Measurements from ENCODE around the gene GTF2H4. TPM values are rescaled to one million over a fixed set of nuclear protein-coding genes. Genes with fewer than 3 reads are reported as not detected.

The GTF2H4 gene
- total RNA-seq, 1 donor from 2014 or later, result 67.2 TPM

- Mint-ChIP-seq H3K4me1 (ENCODE audit: low read depth, unreplicated experiment) (no peaks in the 10 kb centered on the region), H3K9me3 (ENCODE audit: unreplicated experiment) (peaks cover under 1% of the 10 kb centered on the region)
These were observed 20.7 kb downstream of the GTF2H4 start for GRCh38 chr6:30928677-30929076.

GRCh38 chr6:30930506-30930905, 22.5 kb downstream of the GTF2H4 start:
- Mint-ChIP-seq H3K4me3 (ENCODE audit: unreplicated experiment) (no peak overlapping the region), H3K27ac (ENCODE audit: unreplicated experiment) (no peak overlapping the region), H3K27me3 (ENCODE audit: unreplicated experiment) (peaks cover 4% of the 10 kb centered on the region), H3K36me3 (ENCODE audit: unreplicated experiment) (peaks cover 23% of the 10 kb centered on the region), H3K9me3 (ENCODE audit: unreplicated experiment) (peaks cover 5% of the 10 kb centered on the region), H3K4me1 (ENCODE audit: low read depth, unreplicated experiment) (no peaks in the 10 kb centered on the region)
- DNase-seq, result no peak
- no peak for TF ChIP-seq CTCF (IDR thresholded peaks at IDR 0.05; ENCODE audit: partially characterized antibody, unreplicated experiment)

More at GRCh38 chr6:30928677-30929076, 20.7 kb downstream of the GTF2H4 start:
- Mint-ChIP-seq H3K36me3 (ENCODE audit: unreplicated experiment) (peaks cover 20% of the 10 kb centered on the region), H3K27ac (ENCODE audit: unreplicated experiment) (no peak overlapping the region), H3K27me3 (ENCODE audit: unreplicated experiment) (peaks cover 6% of the 10 kb centered on the region), H3K4me3 (ENCODE audit: unreplicated experiment) (no peak overlapping the region)
- TF ChIP-seq CTCF (IDR thresholded peaks at IDR 0.05; ENCODE audit: partially characterized antibody, unreplicated experiment), result no peak
- DNase-seq, result no peak

- no peak for TF ChIP-seq CTCF (IDR thresholded peaks at IDR 0.05; ENCODE audit: partially characterized antibody, unreplicated experiment)
- peaks cover 23% of the 10 kb centered on the region for H3K36me3 Mint-ChIP-seq (ENCODE audit: unreplicated experiment)
- peaks cover 5% of the 10 kb centered on the region for H3K9me3 Mint-ChIP-seq (ENCODE audit: unreplicated experiment)
- H3K4me1 Mint-ChIP-seq (ENCODE audit: low read depth, unreplicated experiment), result no peaks in the 10 kb centered on the region
- peaks cover 4% of the 10 kb centered on the region for H3K27me3 Mint-ChIP-seq (ENCODE audit: unreplicated experiment)
- DNase-seq, result no peak
- no peak overlapping the region for H3K4me3 Mint-ChIP-seq (ENCODE audit: unreplicated experiment)
- no peak overlapping the region for H3K27ac Mint-ChIP-seq (ENCODE audit: unreplicated experiment)
These were observed 23.3 kb downstream of the GTF2H4 start for GRCh38 chr6:30931272-30931671.

- Mint-ChIP-seq H3K4me3 (ENCODE audit: unreplicated experiment) (no peak within 1 kb of the TSS), H3K4me1 (ENCODE audit: low read depth, unreplicated experiment) (no peaks in the 10 kb centered on the region), H3K27me3 (ENCODE audit: unreplicated experiment) (peaks cover 4% of the 10 kb centered on the region), H3K9me3 (ENCODE audit: unreplicated experiment) (peaks cover 5% of the 10 kb centered on the region), H3K27ac (ENCODE audit: unreplicated experiment) (no peak within 1 kb of the TSS), H3K36me3 (ENCODE audit: unreplicated experiment) (peaks cover 19% of the 10 kb centered on the region)
- no peak for TF ChIP-seq CTCF (IDR thresholded peaks at IDR 0.05; ENCODE audit: partially characterized antibody, unreplicated experiment)
- DNase-seq, result no peak
These were observed 24.1 kb downstream of the GTF2H4 start, which contains the start of gene SFTA2 for GRCh38 chr6:30931969-30932645. SFTA2 (minus strand) TSS chr6:30932170; CDS start chr6:30932096, 74 bp downstream.

- peaks cover 5% of the 10 kb centered on the region for H3K9me3 Mint-ChIP-seq (ENCODE audit: unreplicated experiment)
- TF ChIP-seq CTCF (IDR thresholded peaks at IDR 0.05; ENCODE audit: partially characterized antibody, unreplicated experiment), result no peak
- no peak overlapping the region for H3K4me3 Mint-ChIP-seq (ENCODE audit: unreplicated experiment)
- peaks cover 19% of the 10 kb centered on the region for H3K36me3 Mint-ChIP-seq (ENCODE audit: unreplicated experiment)
- H3K4me1 Mint-ChIP-seq (ENCODE audit: low read depth, unreplicated experiment), result no peaks in the 10 kb centered on the region
- H3K27me3 Mint-ChIP-seq (ENCODE audit: unreplicated experiment), result peaks cover 4% of the 10 kb centered on the region
- no peak for DNase-seq
- no peak overlapping the region for H3K27ac Mint-ChIP-seq (ENCODE audit: unreplicated experiment)
These were observed 24.8 kb downstream of the GTF2H4 start for GRCh38 chr6:30932665-30933365.

Data from glutamatergic neuron (in vitro differentiated cells).